GM12874 (cell line): ENCODE data around the gene CHMP2A.

Experiments used
- TF ChIP-seq, protein P1 (sequence below): IDR thresholded peaks from 2 replicates; pipeline ENCODE4 v1.5.1; 2011; ENCODE audit warnings: low read depth, mild to moderate bottlenecking, control low read depth, low read length, moderate library complexity; ENCODE audit not compliant: insufficient read depth

CHMP2A gene

DNA sequence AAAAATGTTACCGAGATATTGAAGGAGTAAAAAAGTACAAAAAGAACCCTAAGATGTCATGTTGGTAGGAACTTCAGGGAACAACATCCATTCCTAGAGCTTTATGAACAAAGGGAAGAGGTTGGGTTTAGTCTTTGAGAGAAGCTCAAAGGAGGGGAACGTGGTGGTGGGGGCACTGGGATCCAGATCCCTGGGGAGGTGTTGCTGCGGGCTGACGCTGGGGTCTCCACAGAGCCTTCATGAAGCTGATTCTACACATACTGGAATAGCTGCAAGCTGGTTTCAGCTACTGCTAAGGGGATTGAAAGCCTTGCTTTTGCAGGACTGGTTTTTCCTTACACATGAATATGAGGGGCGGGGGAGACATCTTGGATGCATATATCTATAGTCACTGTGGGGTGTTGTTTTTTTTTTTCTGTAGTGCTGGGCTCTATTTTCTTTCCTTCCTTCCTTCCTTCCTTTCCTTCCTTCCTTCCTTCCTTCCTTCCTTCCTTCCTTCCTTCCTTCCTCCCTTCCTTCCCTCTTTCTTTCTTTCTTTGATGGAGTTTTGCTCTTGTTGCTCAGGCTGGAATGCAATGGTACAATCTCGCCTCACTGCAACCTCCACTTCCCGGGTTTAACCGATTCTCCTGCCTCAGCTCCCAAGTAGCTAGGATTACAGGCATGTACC, 24.7 kb upstream of the CHMP2A start:
- TF ChIP-seq, protein P1, sequence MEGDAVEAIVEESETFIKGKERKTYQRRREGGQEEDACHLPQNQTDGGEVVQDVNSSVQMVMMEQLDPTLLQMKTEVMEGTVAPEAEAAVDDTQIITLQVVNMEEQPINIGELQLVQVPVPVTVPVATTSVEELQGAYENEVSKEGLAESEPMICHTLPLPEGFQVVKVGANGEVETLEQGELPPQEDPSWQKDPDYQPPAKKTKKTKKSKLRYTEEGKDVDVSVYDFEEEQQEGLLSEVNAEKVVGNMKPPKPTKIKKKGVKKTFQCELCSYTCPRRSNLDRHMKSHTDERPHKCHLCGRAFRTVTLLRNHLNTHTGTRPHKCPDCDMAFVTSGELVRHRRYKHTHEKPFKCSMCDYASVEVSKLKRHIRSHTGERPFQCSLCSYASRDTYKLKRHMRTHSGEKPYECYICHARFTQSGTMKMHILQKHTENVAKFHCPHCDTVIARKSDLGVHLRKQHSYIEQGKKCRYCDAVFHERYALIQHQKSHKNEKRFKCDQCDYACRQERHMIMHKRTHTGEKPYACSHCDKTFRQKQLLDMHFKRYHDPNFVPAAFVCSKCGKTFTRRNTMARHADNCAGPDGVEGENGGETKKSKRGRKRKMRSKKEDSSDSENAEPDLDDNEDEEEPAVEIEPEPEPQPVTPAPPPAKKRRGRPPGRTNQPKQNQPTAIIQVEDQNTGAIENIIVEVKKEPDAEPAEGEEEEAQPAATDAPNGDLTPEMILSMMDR = no peak

DNA sequence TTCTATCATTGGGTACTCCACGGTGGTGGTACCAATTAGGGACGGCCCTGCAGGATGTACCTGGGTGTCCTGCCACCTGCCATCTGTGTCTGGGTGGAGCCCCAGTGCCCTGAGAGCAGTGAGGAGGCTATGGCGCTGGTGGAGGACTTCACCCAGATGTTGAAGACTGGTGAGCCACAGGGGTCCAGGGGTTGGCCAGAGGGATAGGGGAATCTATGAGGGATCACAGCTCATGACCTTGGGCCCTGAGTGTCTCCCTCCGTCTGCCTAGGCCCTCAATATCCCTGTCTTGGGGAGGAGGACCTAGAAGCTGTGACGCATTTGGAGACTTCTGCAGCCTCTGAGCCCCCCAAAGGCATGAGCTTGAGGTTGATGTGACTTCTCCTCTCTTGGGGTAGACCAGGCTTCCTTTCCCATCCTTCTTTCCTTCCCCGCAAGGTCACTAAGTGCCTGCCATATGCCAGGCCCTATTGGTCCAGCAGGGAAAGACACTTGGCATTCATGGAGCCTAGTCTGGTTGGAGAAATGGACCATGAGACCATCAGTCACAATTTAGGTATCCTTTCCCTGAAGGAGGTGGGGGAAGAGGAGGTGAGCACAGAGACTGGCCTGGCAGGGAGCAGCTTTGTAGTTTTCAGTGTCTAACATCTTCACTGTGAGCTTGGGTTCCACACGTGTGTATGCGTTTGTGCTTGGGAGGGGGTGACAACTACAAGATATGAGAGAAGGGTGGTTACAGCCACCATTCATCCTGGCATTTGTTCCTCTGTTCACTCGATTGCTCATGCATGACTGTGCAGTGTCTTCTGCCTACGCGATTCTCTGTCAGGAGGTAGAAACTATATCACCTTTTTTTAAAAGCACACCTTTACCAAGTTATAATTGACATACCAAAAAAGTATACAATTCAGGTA, 23.4 kb upstream of the CHMP2A start:
- TF ChIP-seq, protein P1 = no peak

DNA sequence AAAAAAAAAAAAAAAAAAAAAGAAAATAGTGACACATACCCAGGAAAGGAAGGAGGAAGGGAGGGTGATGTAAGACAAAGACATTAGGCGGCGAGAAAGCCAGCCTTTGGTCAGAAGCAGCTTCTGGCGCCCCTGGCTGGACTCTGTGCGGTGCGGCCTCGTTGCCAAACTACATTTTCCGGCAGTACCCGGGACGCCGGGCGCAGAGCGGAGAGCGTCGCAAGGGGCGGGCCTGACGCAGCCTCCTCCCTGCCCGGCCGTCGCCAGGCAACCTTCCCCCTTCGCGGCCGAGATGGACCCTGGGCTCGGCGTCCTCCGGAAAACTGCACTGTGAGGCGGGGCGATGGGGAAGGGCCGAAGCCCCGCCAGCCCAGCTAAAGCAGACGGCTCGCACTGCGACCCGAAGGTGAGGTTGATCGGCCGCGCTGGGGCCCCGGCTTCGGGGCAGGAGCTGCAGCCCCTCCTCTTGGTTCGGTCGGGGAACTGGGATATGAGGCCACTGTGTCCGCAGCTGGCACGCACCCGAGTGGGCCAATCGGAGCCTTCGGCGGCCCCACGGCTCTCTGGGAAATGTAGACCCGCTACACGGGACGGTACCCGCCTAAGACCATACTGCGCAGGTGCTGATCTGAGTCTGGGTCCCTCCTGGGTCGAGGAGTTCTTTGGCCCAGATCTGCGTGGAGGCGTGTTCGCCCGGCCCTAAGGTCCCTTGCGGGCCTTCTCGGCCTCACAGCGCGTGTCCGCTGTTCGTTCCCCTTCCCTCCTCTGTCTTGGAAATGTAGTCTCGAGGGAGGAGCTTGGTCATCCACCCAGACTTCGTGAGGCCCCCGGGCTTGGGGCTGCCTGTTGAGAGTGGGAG, 20.5 kb upstream of the CHMP2A start:
- TF ChIP-seq, protein P1 = no peak

DNA sequence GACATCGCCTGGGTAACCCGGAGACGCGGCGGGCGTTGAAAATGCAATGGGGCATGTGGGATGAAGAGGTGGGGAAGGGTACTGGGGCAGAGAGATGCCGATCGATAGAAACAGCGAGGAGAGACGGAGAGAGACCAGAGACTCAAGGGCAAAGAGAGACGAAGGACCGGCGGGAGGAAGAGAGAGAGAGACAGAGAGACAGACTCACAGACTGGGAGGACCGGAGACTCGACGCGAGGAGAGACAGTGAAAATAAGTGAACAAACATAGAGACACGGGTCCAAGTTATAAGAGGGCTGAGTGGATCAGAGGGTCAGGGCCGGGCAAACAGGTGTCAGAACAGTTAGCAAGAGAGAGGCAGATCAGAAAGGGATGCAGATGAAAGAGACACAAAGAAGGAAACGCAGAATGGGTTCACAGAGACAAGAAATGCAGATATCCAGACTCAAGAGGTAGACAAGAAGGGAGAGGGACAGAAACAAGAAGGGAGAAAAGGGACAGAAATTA, 18.8 kb upstream of the CHMP2A start:
- TF ChIP-seq, protein P1 = no peak

DNA sequence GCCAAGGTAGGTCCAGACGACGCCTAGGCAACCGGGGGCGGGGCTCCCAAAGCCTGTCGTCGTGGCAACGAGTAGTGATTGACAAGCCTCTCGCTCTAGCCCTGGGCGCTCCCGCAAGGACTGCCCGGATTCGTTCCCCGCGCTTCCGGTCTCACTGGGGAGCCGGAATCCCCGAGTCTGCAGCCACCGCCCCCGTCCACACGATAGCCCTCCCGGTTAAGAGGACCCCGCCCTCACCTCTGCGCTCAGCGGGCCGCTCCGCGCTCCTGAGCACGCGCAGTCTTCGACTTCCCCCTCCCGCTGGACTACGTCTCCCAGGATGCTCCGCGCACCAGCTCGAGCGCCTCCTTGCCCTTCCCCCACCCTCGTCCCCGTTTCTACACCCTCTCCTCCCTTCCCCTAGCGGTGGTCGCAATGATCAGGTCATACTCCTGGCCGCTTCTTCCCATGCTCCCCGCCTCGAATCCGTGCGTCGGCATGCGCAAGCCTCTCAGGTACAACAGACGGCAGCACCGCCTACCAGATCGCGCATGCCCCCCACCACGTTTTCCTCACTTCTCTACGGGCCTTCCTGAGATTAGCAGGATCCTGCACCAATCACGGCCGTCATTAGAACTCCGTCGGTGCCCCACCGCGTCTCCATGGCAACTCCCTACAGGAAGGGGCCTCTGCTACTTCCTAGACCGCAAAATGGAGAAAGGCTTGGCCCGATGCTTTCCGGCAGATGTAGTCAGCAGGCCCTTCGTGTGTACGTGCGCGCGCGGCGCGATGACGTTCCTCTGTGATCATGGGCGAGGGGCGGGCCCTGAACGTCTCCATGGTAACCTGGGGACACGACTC, 18.1 kb upstream of the CHMP2A start, which contains the start of gene MZF1:
Gene MZF1, minus strand, starts transcription at position 518 of the 840 bp plus-strand sequence. CDS start 1,946 bp downstream, outside the sequence.
- TF ChIP-seq, protein P1 = no peak

DNA sequence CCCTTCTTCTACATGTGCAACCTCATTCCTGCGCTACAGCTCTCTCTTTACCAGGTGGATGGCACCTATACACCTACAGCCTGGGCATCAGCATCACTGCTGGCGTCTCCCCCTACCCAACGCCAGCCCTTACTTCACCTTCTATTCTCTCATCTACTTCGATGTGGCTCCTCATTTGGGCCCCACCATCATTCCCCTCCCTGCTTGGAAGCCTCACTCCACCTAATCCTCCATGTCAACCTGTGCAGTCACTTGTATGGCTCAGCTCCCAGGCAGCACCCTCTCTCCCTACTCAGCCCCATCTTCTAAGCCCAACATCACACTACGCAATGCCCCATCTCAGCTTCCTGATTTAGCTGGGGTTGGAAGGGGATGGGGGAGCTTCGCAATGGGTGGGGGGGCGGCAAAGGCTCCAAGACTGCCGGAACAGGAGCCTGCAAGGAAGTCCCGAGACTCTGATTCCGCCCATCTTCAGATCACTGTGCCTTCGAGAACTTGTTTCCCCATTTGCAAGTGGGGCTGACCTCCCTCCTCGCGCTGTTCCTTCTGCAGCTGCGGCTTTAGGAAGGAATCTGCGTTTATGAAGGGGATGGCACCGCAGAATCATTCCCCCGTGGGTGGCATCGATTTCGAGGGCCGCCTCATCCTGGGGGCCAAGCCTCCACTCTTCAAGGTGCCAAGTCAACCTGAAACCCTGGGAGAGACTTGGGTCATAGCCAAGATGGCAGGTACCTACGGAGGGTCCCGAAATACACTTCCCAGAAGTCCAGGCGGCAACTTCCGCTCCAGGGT, 17.3 kb upstream of the CHMP2A start:
- TF ChIP-seq, protein P1 = no peak
